Body of pancreas (tissue), 4 donors: ENCODE measurements around the gene STK40.

ENCODE experiments used
- CTCF ChIP-seq, 7 experiments: fragments of 450-650 bp in 4 of 7; fragments of 200-600 bp in 3 of 7; sonication (generic) in 3 of 7; IDR thresholded peaks; one replicate each; pipeline ENCODE4 v1.5.1; 2016 to 2019; ENCODE audit warnings: antibody characterized with exemption in 7 of 7
- POLR2A ChIP-seq, 3 donors: fragments of 450-650 bp; IDR thresholded peaks; one replicate each; pipeline ENCODE4 v1.6.1; 2016; ENCODE audit warnings: antibody characterized with exemption in 3 of 3, mild to moderate bottlenecking in 2 of 3

- TF ChIP-seq POLR2A (IDR thresholded peaks at IDR 0.05) (no peak), CTCF (IDR thresholded peaks at IDR 0.05) (no peak)
Observed at GRCh38 chr1:36419569-36419968, 33.8 kb upstream of the STK40 start.
